Measurements from ENCODE around the gene GNMT.

DNA sequence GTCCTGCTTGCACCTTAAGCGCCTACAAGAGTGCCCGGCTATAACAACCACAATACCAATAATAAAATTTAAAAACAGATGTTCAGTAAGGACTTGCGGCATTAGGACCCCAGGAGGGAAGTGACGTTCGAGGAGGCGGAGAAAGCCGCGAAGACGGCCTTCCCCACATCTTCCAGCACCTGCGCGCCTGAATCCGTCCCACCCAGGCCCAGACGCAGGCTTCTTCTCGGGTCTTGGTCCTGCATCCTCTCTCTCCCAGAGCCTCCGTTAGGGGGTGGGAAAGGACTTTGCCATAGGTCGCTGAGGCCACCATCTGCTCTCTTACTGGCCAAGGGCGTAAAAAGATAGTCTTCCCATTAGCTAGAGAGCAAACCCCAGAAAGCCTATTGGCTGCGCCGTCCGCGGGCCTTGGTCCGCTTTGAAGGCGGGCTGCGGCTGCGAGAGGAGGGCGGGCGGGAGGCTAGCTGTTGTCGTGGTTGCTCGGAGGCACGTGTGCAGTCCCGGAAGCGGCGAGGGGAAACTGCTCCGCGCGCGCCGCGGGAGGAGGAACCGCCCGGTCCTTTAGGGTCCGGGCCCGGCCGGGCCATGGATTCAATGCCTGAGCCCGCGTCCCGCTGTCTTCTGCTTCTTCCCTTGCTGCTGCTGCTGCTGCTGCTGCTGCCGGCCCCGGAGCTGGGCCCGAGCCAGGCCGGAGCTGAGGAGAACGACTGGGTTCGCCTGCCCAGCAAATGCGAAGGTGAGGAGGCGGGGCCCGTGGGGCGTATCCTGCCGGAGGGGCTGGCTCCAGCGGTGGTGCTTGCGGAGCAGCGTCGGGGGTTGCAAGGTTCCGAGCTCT lies 31.4 kb upstream of the GNMT start, which contains the start of gene CNPY3:
- TF ChIP-seq SP1 (IDR thresholded peaks at IDR 0.05; ENCODE audit: low read depth, low read length) (peak; percentile 98), EP300 (IDR thresholded peaks at IDR 0.05; ENCODE audit: borderline replicate concordance in 1 of 2, low read depth in 2 of 2, low read length in 2 of 2) (no peak), SP4 (IDR thresholded peaks at IDR 0.05; ENCODE audit: low read length) (peak; percentile 79), RNF2 (IDR thresholded peaks at IDR 0.05; ENCODE audit: borderline replicate concordance, low read depth, low read length, missing control alignments, poor library complexity, severe bottlenecking) (peak; percentile 42)
- TF ChIP-seq, protein P1, sequence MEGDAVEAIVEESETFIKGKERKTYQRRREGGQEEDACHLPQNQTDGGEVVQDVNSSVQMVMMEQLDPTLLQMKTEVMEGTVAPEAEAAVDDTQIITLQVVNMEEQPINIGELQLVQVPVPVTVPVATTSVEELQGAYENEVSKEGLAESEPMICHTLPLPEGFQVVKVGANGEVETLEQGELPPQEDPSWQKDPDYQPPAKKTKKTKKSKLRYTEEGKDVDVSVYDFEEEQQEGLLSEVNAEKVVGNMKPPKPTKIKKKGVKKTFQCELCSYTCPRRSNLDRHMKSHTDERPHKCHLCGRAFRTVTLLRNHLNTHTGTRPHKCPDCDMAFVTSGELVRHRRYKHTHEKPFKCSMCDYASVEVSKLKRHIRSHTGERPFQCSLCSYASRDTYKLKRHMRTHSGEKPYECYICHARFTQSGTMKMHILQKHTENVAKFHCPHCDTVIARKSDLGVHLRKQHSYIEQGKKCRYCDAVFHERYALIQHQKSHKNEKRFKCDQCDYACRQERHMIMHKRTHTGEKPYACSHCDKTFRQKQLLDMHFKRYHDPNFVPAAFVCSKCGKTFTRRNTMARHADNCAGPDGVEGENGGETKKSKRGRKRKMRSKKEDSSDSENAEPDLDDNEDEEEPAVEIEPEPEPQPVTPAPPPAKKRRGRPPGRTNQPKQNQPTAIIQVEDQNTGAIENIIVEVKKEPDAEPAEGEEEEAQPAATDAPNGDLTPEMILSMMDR (IDR thresholded peaks at IDR 0.05; ENCODE audit: control extremely low read depth in 1 of 3, insufficient read depth in 1 of 3, low read depth in 1 of 3, low read length in 3 of 3), result no peak

Data from H1 (cell line).